HUES48 (cell line): ENCODE data around the gene OPHN1.
A peak's percentile ranks its signal among the peaks of the same experiment; 100 is the strongest.
"Not testable (repeated sequence)": the region's sequence is repeated elsewhere in the genome, so short reads cannot be mapped to it uniquely, and the experiment has no call there.

Experiments
- H3K27ac ChIP-seq: one replicate; pipeline ENCODE4 v1.7.0; 2013; ENCODE audit warnings: low read depth, low read length, inconsistent platforms
- H3K27me3 ChIP-seq: 2 replicates; pipeline ENCODE4 v1.6.1; 2013; ENCODE audit warnings: mild to moderate bottlenecking, low read length; ENCODE audit not compliant: control insufficient read depth, insufficient read depth
- H3K36me3 ChIP-seq: 2 replicates; pipeline ENCODE4 v1.6.1; 2013; ENCODE audit warnings: low read length; ENCODE audit not compliant: control insufficient read depth, insufficient read depth
- H3K4me1 ChIP-seq: 2 replicates; pipeline ENCODE4 v1.6.1; 2013; ENCODE audit warnings: mild to moderate bottlenecking, low read length; ENCODE audit not compliant: control insufficient read depth, insufficient read depth
- H3K4me3 ChIP-seq: 2 replicates; pipeline ENCODE4 v1.5.1; 2013; ENCODE audit warnings: mild to moderate bottlenecking, low read depth, low read length
- H3K9ac ChIP-seq: 2 replicates; pipeline ENCODE4 v1.6.1; 2013; ENCODE audit warnings: mild to moderate bottlenecking, low read depth, low read length, moderate library complexity
- H3K9me3 ChIP-seq: 2 replicates; pipeline ENCODE4 v1.6.1; 2013; ENCODE audit warnings: low read length; ENCODE audit not compliant: control insufficient read depth, insufficient read depth

OPHN1 gene

DNA sequence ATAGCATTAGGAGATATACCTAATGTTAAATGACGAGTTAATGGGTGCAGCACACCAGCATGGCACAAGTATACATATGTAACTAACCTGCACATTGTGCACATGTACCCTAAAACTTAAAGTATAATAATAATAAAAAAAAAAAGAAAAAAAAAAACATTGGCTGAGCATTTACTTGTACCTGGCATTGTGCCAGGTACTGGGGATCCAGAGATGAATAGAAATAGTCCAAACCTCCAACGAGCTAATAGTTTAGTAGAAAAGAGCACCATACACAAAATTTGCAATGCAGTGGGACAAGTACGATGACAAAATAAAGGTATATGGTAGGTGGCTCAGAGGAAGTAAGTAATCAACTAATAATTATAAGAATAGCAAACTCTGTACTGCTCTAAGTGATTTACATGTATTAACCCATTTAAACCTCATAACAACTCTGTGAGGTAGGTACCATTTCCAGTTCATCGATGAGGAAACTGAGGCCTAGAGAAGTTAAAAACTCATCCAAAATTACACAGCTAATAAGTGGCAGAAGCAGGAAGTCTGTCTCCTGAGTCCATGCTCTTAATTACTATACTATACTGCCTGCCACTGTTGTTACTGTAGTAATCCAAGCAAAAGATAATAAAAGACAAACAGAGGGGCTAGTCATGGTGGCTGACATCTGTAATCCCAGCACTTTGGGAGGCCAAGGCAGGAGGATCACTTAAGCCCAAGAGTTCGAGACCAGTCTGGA, 319.3 kb downstream of the OPHN1 start:
- Histone ChIP-seq H3K9ac (no peak overlapping the region), H3K4me1 (peaks cover 18% of the 10 kb centered on the region), H3K27ac (no peak overlapping the region), H3K4me3 (no peak overlapping the region), H3K27me3 (no peaks in the 10 kb centered on the region), H3K9me3 (peaks cover 33% of the 10 kb centered on the region), H3K36me3 (0 out of 2 replicates have a peak, but pooled peaks cover 2% of the 10 kb centered on the region)

DNA sequence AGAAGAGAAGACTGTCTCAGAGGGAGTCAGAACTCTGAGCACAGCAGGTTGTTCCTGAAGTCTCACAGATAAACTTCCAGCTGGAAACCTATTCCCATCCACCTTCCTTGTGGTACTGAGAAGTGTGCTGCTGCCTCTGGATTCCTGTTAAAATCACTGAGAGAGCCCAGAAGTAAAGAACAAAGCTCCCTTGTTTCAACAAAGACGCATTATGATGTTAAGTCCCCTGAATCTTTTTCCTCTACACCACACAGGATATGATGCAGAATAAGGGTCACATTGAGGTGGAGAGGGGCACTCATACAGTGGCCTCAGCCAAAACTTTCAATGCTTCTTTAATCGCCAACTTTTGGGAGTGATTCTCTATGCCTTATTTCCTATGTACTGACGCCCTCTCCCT, 321.0 kb downstream of the OPHN1 start:
- 0 out of 2 replicates have a peak overlapping the region, but pooled peaks have one; percentile 7 for H3K9ac ChIP-seq
- 0 out of 2 replicates have a peak, but pooled peaks cover 2% of the 10 kb centered on the region for H3K36me3 ChIP-seq
- H3K27me3 ChIP-seq = no peaks in the 10 kb centered on the region
- no peak overlapping the region for H3K4me3 ChIP-seq
- peak overlapping the region; percentile 71 for H3K27ac ChIP-seq
- peaks cover 18% of the 10 kb centered on the region for H3K4me1 ChIP-seq
- peaks cover 22% of the 10 kb centered on the region for H3K9me3 ChIP-seq

- H3K9ac ChIP-seq = no peak overlapping the region
- no peak overlapping the region for H3K4me3 ChIP-seq
- H3K4me1 ChIP-seq = peaks cover 18% of the 10 kb centered on the region
- no peaks in the 10 kb centered on the region for H3K27me3 ChIP-seq
- H3K27ac ChIP-seq = no peak overlapping the region
- H3K36me3 ChIP-seq = 0 out of 2 replicates have a peak, but pooled peaks cover 2% of the 10 kb centered on the region
- peaks cover 19% of the 10 kb centered on the region for H3K9me3 ChIP-seq
These were observed 324.1 kb downstream of the OPHN1 start for GRCh38 chrX:68109162-68109561.

DNA sequence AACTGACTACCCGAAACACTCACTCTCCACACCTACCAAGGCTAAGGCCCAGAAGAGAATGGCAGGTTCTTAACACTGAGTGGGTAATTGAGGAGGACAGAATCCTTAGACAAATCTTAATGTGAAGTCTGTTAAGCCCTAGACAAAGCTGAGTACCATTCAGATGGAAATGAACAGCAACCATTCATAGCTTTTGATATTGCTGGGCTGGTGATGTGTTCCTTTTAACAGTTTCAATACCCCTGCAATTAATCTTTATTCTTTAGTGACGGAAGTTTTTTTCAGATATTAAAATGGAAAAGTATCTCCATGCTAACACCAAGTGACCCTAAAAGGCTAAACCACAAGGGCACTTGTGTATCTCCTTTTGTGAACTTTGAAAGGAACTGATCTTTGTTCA, 334.9 kb downstream of the OPHN1 start:
- Histone ChIP-seq H3K36me3 (no peaks in the 10 kb centered on the region), H3K27ac (no peak overlapping the region), H3K27me3 (no peaks in the 10 kb centered on the region), H3K9ac (no peak overlapping the region), H3K9me3 (peaks cover 37% of the 10 kb centered on the region), H3K4me3 (no peak overlapping the region), H3K4me1 (no peaks in the 10 kb centered on the region; the same call in 1 of the 2 replicates)

- no peaks in the 10 kb centered on the region for H3K27me3 ChIP-seq
- H3K9ac ChIP-seq = no peak overlapping the region
- no peaks in the 10 kb centered on the region for H3K36me3 ChIP-seq
- no peaks in the 10 kb centered on the region for H3K4me1 ChIP-seq
- peaks cover 44% of the 10 kb centered on the region for H3K9me3 ChIP-seq
- H3K27ac ChIP-seq = no peak overlapping the region
- no peak overlapping the region for H3K4me3 ChIP-seq
These were observed 343.0 kb downstream of the OPHN1 start for GRCh38 chrX:68090266-68090665.

- H3K4me3 ChIP-seq = no peak overlapping the region
These were observed 345.8 kb downstream of the OPHN1 start for GRCh38 chrX:68087526-68087925.

DNA sequence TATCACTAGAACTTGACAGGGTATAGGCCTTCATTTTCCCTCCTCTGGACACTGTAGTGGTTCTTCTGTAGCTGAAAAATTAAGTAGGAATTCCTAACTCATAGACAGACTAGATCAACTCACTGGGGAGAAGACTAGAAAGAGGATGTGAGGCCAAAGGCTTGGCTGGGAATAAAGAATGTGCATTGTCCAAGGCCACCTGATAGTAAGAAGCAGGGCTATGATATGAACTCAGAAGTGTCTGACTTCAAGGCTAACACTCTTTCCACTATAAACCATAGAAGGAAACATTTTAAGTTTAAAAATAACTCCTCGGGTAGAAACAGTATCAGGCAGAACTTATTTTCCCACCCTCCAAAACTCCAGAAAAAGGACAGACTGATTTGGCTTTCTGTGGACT, 346.6 kb downstream of the OPHN1 start:
- H3K9ac ChIP-seq = no peak overlapping the region
- no peak overlapping the region for H3K27ac ChIP-seq
- no peaks in the 10 kb centered on the region for H3K4me1 ChIP-seq

More at GRCh38 chrX:68087526-68087925, 345.8 kb downstream of the OPHN1 start:
- Histone ChIP-seq H3K9me3 (peaks cover 37% of the 10 kb centered on the region), H3K27ac (no peak overlapping the region), H3K9ac (no peak overlapping the region), H3K4me1 (no peaks in the 10 kb centered on the region), H3K36me3 (no peaks in the 10 kb centered on the region), H3K27me3 (no peaks in the 10 kb centered on the region)

GRCh38 chrX:68084765-68085164, 348.5 kb downstream of the OPHN1 start:
- Histone ChIP-seq H3K4me3 (no peak overlapping the region), H3K9ac (no peak overlapping the region), H3K27me3 (no peaks in the 10 kb centered on the region)

More for the DNA sequence above, 346.6 kb downstream of the OPHN1 start:
- H3K27me3 ChIP-seq = no peaks in the 10 kb centered on the region
- H3K36me3 ChIP-seq = no peaks in the 10 kb centered on the region
- H3K9me3 ChIP-seq = peaks cover 38% of the 10 kb centered on the region
- no peak overlapping the region for H3K4me3 ChIP-seq

GRCh38 chrX:68083510-68083909, 349.8 kb downstream of the OPHN1 start:
- H3K9me3 ChIP-seq = peaks cover 39% of the 10 kb centered on the region; the same call in 1 of the 2 replicates
- H3K4me1 ChIP-seq = no peaks in the 10 kb centered on the region
- no peak overlapping the region for H3K9ac ChIP-seq
- H3K4me3 ChIP-seq = no peak overlapping the region
- H3K27ac ChIP-seq = no peak overlapping the region
- H3K27me3 ChIP-seq = no peaks in the 10 kb centered on the region
- H3K36me3 ChIP-seq = no peaks in the 10 kb centered on the region

More at GRCh38 chrX:68084765-68085164, 348.5 kb downstream of the OPHN1 start:
- Histone ChIP-seq H3K36me3 (no peaks in the 10 kb centered on the region), H3K27ac (no peak overlapping the region), H3K9me3 (peaks cover 38% of the 10 kb centered on the region; the same call in 1 of the 2 replicates), H3K4me1 (no peaks in the 10 kb centered on the region)

GRCh38 chrX:68079961-68080360, 353.3 kb downstream of the OPHN1 start:
- H3K9ac ChIP-seq = no peak overlapping the region
- H3K27ac ChIP-seq = no peak overlapping the region
- H3K36me3 ChIP-seq = no peaks in the 10 kb centered on the region
- H3K27me3 ChIP-seq = no peaks in the 10 kb centered on the region
- peaks cover 42% of the 10 kb centered on the region for H3K9me3 ChIP-seq
- H3K4me3 ChIP-seq = no peak overlapping the region
- no peaks in the 10 kb centered on the region for H3K4me1 ChIP-seq

DNA sequence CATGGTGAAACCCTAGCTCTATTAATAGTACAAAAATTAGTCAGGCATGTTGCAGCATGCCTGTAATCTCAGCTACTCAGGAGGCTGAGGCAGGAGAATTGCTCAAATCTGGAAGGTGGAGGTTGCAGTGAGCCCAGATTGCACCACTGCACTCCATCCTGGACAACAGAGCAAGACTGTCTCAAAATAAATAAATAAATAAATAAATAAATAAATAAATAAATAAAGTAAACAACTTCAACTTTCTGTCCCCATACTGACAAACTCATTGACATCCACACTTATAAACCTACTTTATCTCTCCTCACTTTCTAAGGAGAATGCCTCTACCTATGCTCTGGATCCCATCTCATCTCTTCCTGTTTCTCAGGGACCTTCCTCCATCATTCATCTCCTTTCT, 354.5 kb downstream of the OPHN1 start:
- peaks cover 43% of the 10 kb centered on the region for H3K9me3 ChIP-seq
- H3K4me3 ChIP-seq, H3K27ac ChIP-seq, H3K9ac ChIP-seq, H3K36me3 ChIP-seq, H3K27me3 ChIP-seq, H3K4me1 ChIP-seq: not testable (repeated sequence)
